OCI-LY7 (cell line): ENCODE results near the gene TOMM5. TPM values are rescaled to one million over a fixed set of nuclear protein-coding genes. Genes with fewer than 3 reads are reported as not detected.
A peak's percentile ranks its signal among the peaks of the same experiment; 100 is the strongest.

Experiments used
- BruUV-seq: library from RNA; stranded (reverse); fragments of 400-500 nt; replicated peaks from 2 replicates; lab custom pipeline; 2021; lab: Mats Ljungman, UMichigan
- CTCF ChIA-PET: fragments of 300-600 bp; sonication (Branson Sonifier 250); formaldehyde crosslinking; loops from one replicate; lab custom pipeline; 2022; ENCODE audit warnings: antibody characterized with exemption; ENCODE audit not compliant: unreplicated experiment; lab: Charles Lee
- POLR2A ChIA-PET: fragments of 300-600 bp; sonication (Branson Sonifier 250); formaldehyde crosslinking; loops from one replicate; lab custom pipeline; 2022; ENCODE audit warnings: antibody characterized with exemption; lab: Charles Lee
- DNase-seq: peaks from one replicate; pipeline ENCODE4 v3.0.0-alpha.2; 2015; ENCODE audit warnings: low spot score
- H2AFZ ChIP-seq: fragments of 200-600 bp; sonication (generic), shearing (Covaris generic); 2 replicates; pipeline ENCODE4 v1.6.1; 2014; ENCODE audit warnings: mild to moderate bottlenecking, antibody characterized with exemption, low read length, moderate library complexity
- H3K27ac ChIP-seq: fragments of 200-600 bp; sonication (generic); 2 replicates; pipeline ENCODE4 v1.5.1; 2014; ENCODE audit warnings: mixed run types, low read depth, mild to moderate bottlenecking, moderate library complexity, low read length, inconsistent platforms; ENCODE audit not compliant: poor library complexity, severe bottlenecking
- H3K36me3 ChIP-seq: fragments of 200-600 bp; sonication (generic); 2 replicates; pipeline ENCODE4 v1.6.1; 2014; ENCODE audit warnings: mild to moderate bottlenecking, antibody characterized with exemption, low read length, moderate library complexity, mixed read lengths; ENCODE audit not compliant: insufficient read depth
- H3K4me1 ChIP-seq: fragments of 200-600 bp; sonication (generic); 2 replicates; pipeline ENCODE4 v1.5.1; 2014; ENCODE audit warnings: mild to moderate bottlenecking, low read length; ENCODE audit not compliant: insufficient read depth, poor library complexity, severe bottlenecking
- H3K4me2 ChIP-seq: fragments of 200-600 bp; sonication (generic); 2 replicates; pipeline ENCODE4 v1.6.1; 2014; ENCODE audit warnings: mild to moderate bottlenecking, low read length
- H3K4me3 ChIP-seq: fragments of 200-600 bp; sonication (generic); 2 replicates; pipeline ENCODE4 v1.5.1; 2014; ENCODE audit warnings: mild to moderate bottlenecking, low read depth, low read length; ENCODE audit not compliant: poor library complexity, severe bottlenecking
- H3K79me2 ChIP-seq: fragments of 200-600 bp; sonication (generic); 2 replicates; pipeline ENCODE4 v1.6.1; 2016; ENCODE audit warnings: low read depth, mild to moderate bottlenecking, low read length, moderate library complexity, mixed read lengths; ENCODE audit not compliant: insufficient read depth
- H3K9me2 ChIP-seq: fragments of 200-600 bp; sonication (generic); 2 replicates; pipeline ENCODE4 v1.6.1; 2016; ENCODE audit warnings: mild to moderate bottlenecking, low read length, mixed read lengths; ENCODE audit not compliant: insufficient read depth
- H3K9me3 ChIP-seq: fragments of 200-600 bp; sonication (generic); 2 replicates; pipeline ENCODE4 v1.6.1; 2014; ENCODE audit warnings: mild to moderate bottlenecking, mixed run types, low read length, mixed read lengths
- H4K20me1 ChIP-seq: fragments of 200-600 bp; sonication (generic); 2 replicates; pipeline ENCODE4 v1.6.1; 2014; ENCODE audit warnings: mild to moderate bottlenecking, antibody characterized with exemption, low read length, moderate library complexity, mixed read lengths; ENCODE audit not compliant: insufficient read depth
- EZH2phosphoT487 ChIP-seq: fragments of 200-600 bp; sonication (generic); IDR thresholded peaks from 2 replicates; pipeline ENCODE4 v1.6.1; 2018; ENCODE audit warnings: low read depth, borderline replicate concordance, mild to moderate bottlenecking, mixed run types, antibody characterized with exemption, low read length, moderate library complexity, mixed read lengths
- intact Hi-C: fragments of 100-400 bp; cut with micrococcal nuclease; formaldehyde crosslinking; loops from one replicate; pipeline ENCODE4 v1.10.0; 2022; ENCODE audit not compliant: unreplicated experiment
- total RNA-seq, 2 experiments: library from RNA; depleted of rRNA in 1 of 2; stranded (reverse); fragments of >200 nt in 1 of 2; shearing (Covaris generic) in 1 of 2; gene quantifications; 2 replicates each; pipeline ENCODE4 v1.2.3, GENCODE V29; 2014 to 2022
- TF ChIP-seq, protein P1 (sequence below): fragments of 200-600 bp; sonication (generic); conservative IDR thresholded peaks from 2 replicates; pipeline ENCODE4 v1.5.1; 2014; ENCODE audit warnings: mild to moderate bottlenecking, antibody characterized with exemption, low read length, moderate library complexity, mixed read lengths

Gene TOMM5
- total RNA-seq, 2 experiments from 2014 or later: 132 to 215 TPM

DNA sequence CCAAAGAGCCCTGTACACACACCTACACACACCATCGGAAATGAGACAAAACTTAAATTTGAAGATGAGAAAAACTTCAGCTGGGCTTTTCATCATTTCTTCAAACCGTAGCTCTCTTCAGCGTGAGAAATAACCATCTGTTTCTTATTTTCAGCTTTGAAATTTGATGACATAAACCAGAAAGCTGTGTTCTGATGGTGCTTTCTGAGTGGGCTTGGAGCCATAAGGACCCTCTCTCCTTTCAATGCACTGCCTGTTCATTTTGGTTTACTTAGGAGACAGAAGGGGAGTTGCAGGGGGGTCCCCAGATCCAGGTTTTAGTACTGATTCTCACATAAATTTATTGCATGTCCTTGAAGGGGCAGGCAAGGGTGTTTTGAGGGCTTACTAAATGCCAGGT is 25.7 kb downstream of the TOMM5 start:
- H3K27ac ChIP-seq: no peak overlapping the region
- H3K9me2 ChIP-seq: no peaks in the 10 kb centered on the region
- no peak overlapping the region for H3K4me3 ChIP-seq
- H2AFZ ChIP-seq: no peak overlapping the region
- peaks cover 22% of the 10 kb centered on the region for H3K4me1 ChIP-seq
- TSS peak; percentile 26 for BruUV-seq
- intact Hi-C loops: no loop called here
- peaks cover 5% of the 10 kb centered on the region; the same call in 1 of the 2 replicates for H3K79me2 ChIP-seq
- no peaks in the 10 kb centered on the region for H4K20me1 ChIP-seq
- TF ChIP-seq EZH2phosphoT487: no peak
- TF ChIP-seq, protein P1, sequence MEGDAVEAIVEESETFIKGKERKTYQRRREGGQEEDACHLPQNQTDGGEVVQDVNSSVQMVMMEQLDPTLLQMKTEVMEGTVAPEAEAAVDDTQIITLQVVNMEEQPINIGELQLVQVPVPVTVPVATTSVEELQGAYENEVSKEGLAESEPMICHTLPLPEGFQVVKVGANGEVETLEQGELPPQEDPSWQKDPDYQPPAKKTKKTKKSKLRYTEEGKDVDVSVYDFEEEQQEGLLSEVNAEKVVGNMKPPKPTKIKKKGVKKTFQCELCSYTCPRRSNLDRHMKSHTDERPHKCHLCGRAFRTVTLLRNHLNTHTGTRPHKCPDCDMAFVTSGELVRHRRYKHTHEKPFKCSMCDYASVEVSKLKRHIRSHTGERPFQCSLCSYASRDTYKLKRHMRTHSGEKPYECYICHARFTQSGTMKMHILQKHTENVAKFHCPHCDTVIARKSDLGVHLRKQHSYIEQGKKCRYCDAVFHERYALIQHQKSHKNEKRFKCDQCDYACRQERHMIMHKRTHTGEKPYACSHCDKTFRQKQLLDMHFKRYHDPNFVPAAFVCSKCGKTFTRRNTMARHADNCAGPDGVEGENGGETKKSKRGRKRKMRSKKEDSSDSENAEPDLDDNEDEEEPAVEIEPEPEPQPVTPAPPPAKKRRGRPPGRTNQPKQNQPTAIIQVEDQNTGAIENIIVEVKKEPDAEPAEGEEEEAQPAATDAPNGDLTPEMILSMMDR: no peak
- ChIA-PET CTCF (interaction anchor here (1.4 kb wide), 1 partner anchor 81 kb away, joined by 4 read pairs; the partner anchor contains the start of gene POLR1E), POLR2A (interaction anchor here (0.7 to 2.2 kb wide), 8 partner anchors 9 to 633 kb away, joined by 3 to 12 read pairs (median 4); partner anchors contain the start of genes FBXO10 and TOMM5)
- peaks cover 22% of the 10 kb centered on the region; the same call in 1 of the 2 replicates for H3K9me3 ChIP-seq
- DNase-seq: no peak
- peak overlapping the region; percentile 62; the same call in 1 of the 2 replicates for H3K4me2 ChIP-seq
- H3K36me3 ChIP-seq: peaks cover 56% of the 10 kb centered on the region

DNA sequence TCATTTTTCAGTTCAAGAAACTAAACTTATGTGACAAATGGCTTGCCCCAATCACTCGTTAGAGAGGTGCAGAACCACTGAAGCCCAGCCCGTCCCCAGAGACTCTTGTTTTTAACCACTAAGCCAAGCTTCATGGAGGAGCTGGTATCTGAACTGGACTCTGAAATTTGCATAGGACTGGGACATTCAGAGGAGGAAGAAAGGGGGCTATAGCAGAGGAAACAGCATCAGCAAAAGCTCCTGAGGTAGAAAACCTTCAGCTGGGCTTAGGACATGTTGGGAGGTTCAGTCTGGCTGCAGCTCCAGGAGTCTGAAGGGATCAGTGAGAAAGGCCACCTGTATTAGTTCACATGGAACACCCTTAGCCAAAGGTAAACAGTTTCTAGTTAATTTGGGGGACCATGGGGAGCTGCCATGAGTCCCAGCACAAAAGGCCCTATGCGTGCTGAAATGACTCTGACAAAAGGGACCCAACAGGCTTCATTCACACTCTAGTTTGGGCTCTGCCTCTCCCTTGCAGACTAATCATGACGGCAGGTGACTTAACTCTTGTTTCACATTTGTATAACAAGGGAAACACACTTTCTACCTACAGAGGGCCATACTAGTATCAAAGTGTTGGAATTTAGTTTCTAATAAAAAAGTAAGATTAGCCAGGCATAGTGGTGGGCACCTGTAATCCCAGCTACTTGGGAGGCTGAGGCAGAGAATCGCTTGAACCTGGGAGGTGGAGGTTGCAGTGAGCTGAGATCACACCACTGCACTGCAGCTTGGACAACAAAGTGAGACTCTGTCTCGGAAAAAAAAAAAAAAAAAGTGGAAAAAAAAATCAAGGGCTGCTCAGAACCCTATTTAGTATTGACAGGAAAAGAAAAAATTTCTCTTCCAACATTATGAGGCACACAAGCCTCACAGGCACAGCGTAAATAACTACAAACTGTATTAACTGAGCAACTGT is 26.5 kb downstream of the TOMM5 start:
- H3K4me3 ChIP-seq: peak overlapping the region; percentile 29
- peaks cover 22% of the 10 kb centered on the region; the same call in 1 of the 2 replicates for H3K9me3 ChIP-seq
- DNase-seq: peak; percentile 67
- POLR2A ChIA-PET: interaction anchor here (0.8 to 2.2 kb wide), 8 partner anchors 8 to 155 kb away, joined by 3 to 12 read pairs (median 4); partner anchors contain the start of genes FBXO10 and TOMM5
- no peaks in the 10 kb centered on the region for H4K20me1 ChIP-seq
- BruUV-seq: no TSS peak
- H3K79me2 ChIP-seq: peaks cover 5% of the 10 kb centered on the region; the same call in 1 of the 2 replicates
- peak overlapping the region; percentile 62 for H3K4me2 ChIP-seq
- peaks cover 23% of the 10 kb centered on the region for H3K4me1 ChIP-seq
- TF ChIP-seq, protein P1: no peak
- TF ChIP-seq EZH2phosphoT487: no peak
- H2AFZ ChIP-seq: no peak overlapping the region
- intact Hi-C loops: no loop called here
- H3K36me3 ChIP-seq: peaks cover 56% of the 10 kb centered on the region
- H3K27ac ChIP-seq: peak overlapping the region; percentile 30
- CTCF ChIA-PET: interaction anchor here (1.4 kb wide), 1 partner anchor 80 kb away, joined by 4 read pairs; the partner anchor contains the start of gene POLR1E
- H3K9me2 ChIP-seq: no peaks in the 10 kb centered on the region
